ENCODE measurements around the gene HADHB. TPM values are rescaled to one million over a fixed set of nuclear protein-coding genes. Genes with fewer than 3 reads are reported as not detected.
"Not testable (repeated sequence)": the region's sequence is repeated elsewhere in the genome, so short reads cannot be mapped to it uniquely, and the experiment has no call there.

The HADHB gene
- total RNA-seq, 1 experiment from 2014 or later, result 48.8 TPM

GRCh38 chr2:26305094-26305493 is 60.4 kb downstream of the HADHB start:
- not testable (repeated sequence) for H3K36me3 ChIP-seq (ENCODE audit: insufficient read depth, low read length); H3K4me2 ChIP-seq (ENCODE audit: low read depth, low read length, poor library complexity, severe bottlenecking); H4K20me1 ChIP-seq (ENCODE audit: insufficient read depth, low read depth, low read length); H3K4me1 ChIP-seq (ENCODE audit: low read length); H2AFZ ChIP-seq (ENCODE audit: low read length); H3K27me3 ChIP-seq (ENCODE audit: low read length); H3K9me3 ChIP-seq (ENCODE audit: low read length); H3K79me2 ChIP-seq (ENCODE audit: low read length); H3K27ac ChIP-seq (ENCODE audit: low read length); H3K9ac ChIP-seq (ENCODE audit: low read length); H3K4me3 ChIP-seq (ENCODE audit: low read length); H3K9me2 ChIP-seq (replicated peaks; ENCODE audit: insufficient read depth, low read length); DNase-seq

GRCh38 chr2:26305540-26305939 is 60.8 kb downstream of the HADHB start:
- DNase-seq, result no peak
- Histone ChIP-seq H3K9ac (ENCODE audit: low read length) (no peak overlapping the region), H3K79me2 (ENCODE audit: low read length) (no peaks in the 10 kb centered on the region), H3K9me2 (replicated peaks; ENCODE audit: insufficient read depth, low read length) (no peaks in the 10 kb centered on the region), H3K9me3 (ENCODE audit: low read length) (no peaks in the 10 kb centered on the region), H3K27ac (ENCODE audit: low read length) (no peak overlapping the region), H3K4me2 (ENCODE audit: low read depth, low read length, poor library complexity, severe bottlenecking) (no peak overlapping the region), H3K36me3 (ENCODE audit: insufficient read depth, low read length) (no peaks in the 10 kb centered on the region), H3K4me1 (ENCODE audit: low read length) (no peaks in the 10 kb centered on the region), H4K20me1 (ENCODE audit: insufficient read depth, low read depth, low read length) (no peaks in the 10 kb centered on the region), H3K27me3 (ENCODE audit: low read length) (no peaks in the 10 kb centered on the region), H3K4me3 (ENCODE audit: low read length) (no peak overlapping the region), H2AFZ (ENCODE audit: low read length) (no peak overlapping the region)

- H3K4me2 ChIP-seq (ENCODE audit: low read depth, low read length, poor library complexity, severe bottlenecking), result no peak overlapping the region
- no peak for DNase-seq
- H3K4me3 ChIP-seq (ENCODE audit: low read length), result no peak overlapping the region
- H3K9me2 ChIP-seq (replicated peaks; ENCODE audit: insufficient read depth, low read length), result no peaks in the 10 kb centered on the region
- H4K20me1 ChIP-seq (ENCODE audit: insufficient read depth, low read depth, low read length), result no peaks in the 10 kb centered on the region
- H3K9me3 ChIP-seq (ENCODE audit: low read length), result no peaks in the 10 kb centered on the region
- H2AFZ ChIP-seq (ENCODE audit: low read length), result no peak overlapping the region
- H3K4me1 ChIP-seq (ENCODE audit: low read length), result 0 out of 2 replicates have a peak, but pooled peaks cover 1% of the 10 kb centered on the region
- H3K9ac ChIP-seq (ENCODE audit: low read length), result no peak overlapping the region
- no peak overlapping the region for H3K27ac ChIP-seq (ENCODE audit: low read length)
- no peaks in the 10 kb centered on the region for H3K79me2 ChIP-seq (ENCODE audit: low read length)
- H3K36me3 ChIP-seq (ENCODE audit: insufficient read depth, low read length), result no peaks in the 10 kb centered on the region
- H3K27me3 ChIP-seq (ENCODE audit: low read length), result no peaks in the 10 kb centered on the region
These were observed 65.2 kb downstream of the HADHB start for GRCh38 chr2:26309921-26310320.

GRCh38 chr2:26312471-26312870 is 67.7 kb downstream of the HADHB start:
- Histone ChIP-seq H3K4me1 (ENCODE audit: low read length) (0 out of 2 replicates have a peak, but pooled peaks cover 4% of the 10 kb centered on the region), H3K4me2 (ENCODE audit: low read depth, low read length, poor library complexity, severe bottlenecking) (no peak overlapping the region), H3K4me3 (ENCODE audit: low read length) (no peak overlapping the region), H4K20me1 (ENCODE audit: insufficient read depth, low read depth, low read length) (no peaks in the 10 kb centered on the region), H3K27me3 (ENCODE audit: low read length) (no peaks in the 10 kb centered on the region), H2AFZ (ENCODE audit: low read length) (no peak overlapping the region), H3K9me3 (ENCODE audit: low read length) (no peaks in the 10 kb centered on the region), H3K36me3 (ENCODE audit: insufficient read depth, low read length) (no peaks in the 10 kb centered on the region), H3K27ac (ENCODE audit: low read length) (no peak overlapping the region), H3K9ac (ENCODE audit: low read length) (no peak overlapping the region), H3K9me2 (replicated peaks; ENCODE audit: insufficient read depth, low read length) (no peaks in the 10 kb centered on the region), H3K79me2 (ENCODE audit: low read length) (no peaks in the 10 kb centered on the region)
- DNase-seq, result no peak

GRCh38 chr2:26313446-26313845 is 68.7 kb downstream of the HADHB start:
- H3K4me3 ChIP-seq (ENCODE audit: low read length), result no peak overlapping the region
- H3K9me3 ChIP-seq (ENCODE audit: low read length), result no peaks in the 10 kb centered on the region
- H3K79me2 ChIP-seq (ENCODE audit: low read length), result no peaks in the 10 kb centered on the region
- 0 out of 2 replicates have a peak, but pooled peaks cover 4% of the 10 kb centered on the region for H3K4me1 ChIP-seq (ENCODE audit: low read length)
- no peaks in the 10 kb centered on the region for H3K36me3 ChIP-seq (ENCODE audit: insufficient read depth, low read length)
- H3K4me2 ChIP-seq (ENCODE audit: low read depth, low read length, poor library complexity, severe bottlenecking), result no peak overlapping the region
- H3K27me3 ChIP-seq (ENCODE audit: low read length), result no peaks in the 10 kb centered on the region
- no peak overlapping the region for H3K27ac ChIP-seq (ENCODE audit: low read length)
- no peaks in the 10 kb centered on the region for H4K20me1 ChIP-seq (ENCODE audit: insufficient read depth, low read depth, low read length)
- no peak for DNase-seq
- no peaks in the 10 kb centered on the region for H3K9me2 ChIP-seq (replicated peaks; ENCODE audit: insufficient read depth, low read length)
- H3K9ac ChIP-seq (ENCODE audit: low read length), result no peak overlapping the region
- no peak overlapping the region for H2AFZ ChIP-seq (ENCODE audit: low read length)

GRCh38 chr2:26314243-26314642 is 69.5 kb downstream of the HADHB start:
- Histone ChIP-seq H3K79me2 (ENCODE audit: low read length) (no peaks in the 10 kb centered on the region), H3K4me1 (ENCODE audit: low read length) (0 out of 2 replicates have a peak, but pooled peaks cover 4% of the 10 kb centered on the region), H3K9me2 (replicated peaks; ENCODE audit: insufficient read depth, low read length) (no peaks in the 10 kb centered on the region), H4K20me1 (ENCODE audit: insufficient read depth, low read depth, low read length) (no peaks in the 10 kb centered on the region), H3K27ac (ENCODE audit: low read length) (no peak overlapping the region), H3K4me2 (ENCODE audit: low read depth, low read length, poor library complexity, severe bottlenecking) (no peak overlapping the region), H3K9ac (ENCODE audit: low read length) (no peak overlapping the region), H3K4me3 (ENCODE audit: low read length) (no peak overlapping the region), H3K36me3 (ENCODE audit: insufficient read depth, low read length) (no peaks in the 10 kb centered on the region), H3K9me3 (ENCODE audit: low read length) (no peaks in the 10 kb centered on the region), H2AFZ (ENCODE audit: low read length) (no peak overlapping the region), H3K27me3 (ENCODE audit: low read length) (no peaks in the 10 kb centered on the region)
- DNase-seq, result no peak

GRCh38 chr2:26316041-26316440 is 71.3 kb downstream of the HADHB start:
- DNase-seq, result peak; percentile 68
- Histone ChIP-seq H3K4me2 (ENCODE audit: low read depth, low read length, poor library complexity, severe bottlenecking) (no peak overlapping the region), H3K9me2 (replicated peaks; ENCODE audit: insufficient read depth, low read length) (no peaks in the 10 kb centered on the region), H3K4me3 (ENCODE audit: low read length) (no peak overlapping the region), H3K27me3 (ENCODE audit: low read length) (no peaks in the 10 kb centered on the region), H3K9me3 (ENCODE audit: low read length) (no peaks in the 10 kb centered on the region), H3K4me1 (ENCODE audit: low read length) (0 out of 2 replicates have a peak, but pooled peaks cover 4% of the 10 kb centered on the region), H3K9ac (ENCODE audit: low read length) (no peak overlapping the region), H2AFZ (ENCODE audit: low read length) (no peak overlapping the region), H4K20me1 (ENCODE audit: insufficient read depth, low read depth, low read length) (no peaks in the 10 kb centered on the region), H3K79me2 (ENCODE audit: low read length) (no peaks in the 10 kb centered on the region), H3K36me3 (ENCODE audit: insufficient read depth, low read length) (no peaks in the 10 kb centered on the region), H3K27ac (ENCODE audit: low read length) (no peak overlapping the region)

- no peak overlapping the region for H3K4me2 ChIP-seq (ENCODE audit: low read depth, low read length, poor library complexity, severe bottlenecking)
These were observed 72.1 kb downstream of the HADHB start for GRCh38 chr2:26316845-26317244.

More at GRCh38 chr2:26316845-26317244, 72.1 kb downstream of the HADHB start:
- H3K9me2 ChIP-seq (replicated peaks; ENCODE audit: insufficient read depth, low read length), result no peaks in the 10 kb centered on the region
- no peaks in the 10 kb centered on the region for H3K36me3 ChIP-seq (ENCODE audit: insufficient read depth, low read length)
- H3K27me3 ChIP-seq (ENCODE audit: low read length), result no peaks in the 10 kb centered on the region
- no peak overlapping the region for H2AFZ ChIP-seq (ENCODE audit: low read length)
- no peaks in the 10 kb centered on the region for H3K9me3 ChIP-seq (ENCODE audit: low read length)
- no peaks in the 10 kb centered on the region for H4K20me1 ChIP-seq (ENCODE audit: insufficient read depth, low read depth, low read length)
- H3K4me1 ChIP-seq (ENCODE audit: low read length), result 0 out of 2 replicates have a peak, but pooled peaks cover 4% of the 10 kb centered on the region
- no peak overlapping the region for H3K9ac ChIP-seq (ENCODE audit: low read length)
- no peak for DNase-seq
- H3K79me2 ChIP-seq (ENCODE audit: low read length), result no peaks in the 10 kb centered on the region
- H3K4me3 ChIP-seq (ENCODE audit: low read length), result no peak overlapping the region
- H3K27ac ChIP-seq (ENCODE audit: low read length), result no peak overlapping the region

Data from Karpas-422 (cell line).